ENCODE results near the gene LCE4A. TPM values are rescaled to one million over a fixed set of nuclear protein-coding genes. Genes with fewer than 3 reads are reported as not detected.

Gene LCE4A
- total RNA-seq, 2 experiments from 2014 or later, result not detected

GRCh38 chr1:152758636-152759035 is 50.7 kb downstream of the LCE4A start:
- no peak for DNase-seq
- Mint-ChIP-seq H3K4me1 (no peaks in the 10 kb centered on the region), H3K27me3 (no peaks in the 10 kb centered on the region), H3K36me3 (ENCODE audit: low read depth) (no peaks in the 10 kb centered on the region), H3K4me3 (no peak overlapping the region), H3K9me3 (no peaks in the 10 kb centered on the region), H3K27ac (no peak overlapping the region)
- ChIA-PET CTCF (no interaction called here), POLR2A (no interaction called here)

Other genes starting within 250 kb of the LCE4A start
- not detected for gene LCE5A, start 197.4 kb upstream of the LCE4A start, total RNA-seq
- not detected for gene CRCT1, start 193.7 kb upstream of the LCE4A start, total RNA-seq
- not detected for gene LCE3E, start 141.4 kb upstream of the LCE4A start, total RNA-seq
- gene LCE3D, start 127.6 kb upstream of the LCE4A start, total RNA-seq, result not detected
- gene LCE3C, start 107.9 kb upstream of the LCE4A start, total RNA-seq, result not detected
- not detected for gene LCE3B, start 94.3 kb upstream of the LCE4A start, total RNA-seq
- gene LCE3A, start 85.1 kb upstream of the LCE4A start, total RNA-seq, result not detected
- not detected for gene LCE2D, start 44.8 kb upstream of the LCE4A start, total RNA-seq
- not detected for gene LCE2C, start 32.9 kb upstream of the LCE4A start, total RNA-seq
- gene LCE2B, start 22.0 kb upstream of the LCE4A start, total RNA-seq, result not detected
- not detected for gene LCE2A, start 9.8 kb upstream of the LCE4A start, total RNA-seq
- gene KPRP, start 49.9 kb downstream of the LCE4A start, total RNA-seq, result not detected
- gene LCE1F, start 67.0 kb downstream of the LCE4A start, total RNA-seq, result not detected
- gene LCE1E, start 78.1 kb downstream of the LCE4A start, total RNA-seq, result not detected
- not detected for gene LCE1D, start 88.6 kb downstream of the LCE4A start, total RNA-seq
- gene LCE1C, start 98.5 kb downstream of the LCE4A start, total RNA-seq, result not detected
- not detected for gene LCE1B, start 103.8 kb downstream of the LCE4A start, total RNA-seq
- not detected for gene LCE1A, start 119.3 kb downstream of the LCE4A start, total RNA-seq
- not detected for gene LCE6A, start 134.7 kb downstream of the LCE4A start, total RNA-seq
- gene LCE7A, start 151.8 kb downstream of the LCE4A start, total RNA-seq, result not detected
- not detected for gene SMCP, start 170.2 kb downstream of the LCE4A start, total RNA-seq
- not detected for gene IVL, start 200.4 kb downstream of the LCE4A start, total RNA-seq
- not detected for gene SPRR5, start 239.0 kb downstream of the LCE4A start, total RNA-seq